ENCODE data around the gene RPLP1.

DNA sequence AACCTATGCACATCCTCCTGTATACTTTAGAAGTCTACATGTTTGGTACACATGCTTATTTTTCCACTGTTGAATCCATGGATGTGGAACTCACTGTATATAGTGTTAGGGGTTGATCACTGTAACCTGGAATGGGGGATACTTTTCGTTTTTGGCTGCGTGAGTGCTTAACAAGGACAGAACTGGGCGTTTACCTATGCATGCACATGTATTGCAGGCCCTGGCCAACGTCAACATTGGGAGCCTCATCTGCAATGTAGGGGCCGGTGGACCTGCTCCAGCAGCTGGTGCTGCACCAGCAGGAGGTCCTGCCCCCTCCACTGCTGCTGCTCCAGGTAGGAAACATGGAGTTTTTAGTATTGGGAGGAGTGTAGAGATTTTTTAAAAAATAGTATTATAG lies 2.3 kb downstream of the RPLP1 start:
- TF ChIP-seq, protein P1, sequence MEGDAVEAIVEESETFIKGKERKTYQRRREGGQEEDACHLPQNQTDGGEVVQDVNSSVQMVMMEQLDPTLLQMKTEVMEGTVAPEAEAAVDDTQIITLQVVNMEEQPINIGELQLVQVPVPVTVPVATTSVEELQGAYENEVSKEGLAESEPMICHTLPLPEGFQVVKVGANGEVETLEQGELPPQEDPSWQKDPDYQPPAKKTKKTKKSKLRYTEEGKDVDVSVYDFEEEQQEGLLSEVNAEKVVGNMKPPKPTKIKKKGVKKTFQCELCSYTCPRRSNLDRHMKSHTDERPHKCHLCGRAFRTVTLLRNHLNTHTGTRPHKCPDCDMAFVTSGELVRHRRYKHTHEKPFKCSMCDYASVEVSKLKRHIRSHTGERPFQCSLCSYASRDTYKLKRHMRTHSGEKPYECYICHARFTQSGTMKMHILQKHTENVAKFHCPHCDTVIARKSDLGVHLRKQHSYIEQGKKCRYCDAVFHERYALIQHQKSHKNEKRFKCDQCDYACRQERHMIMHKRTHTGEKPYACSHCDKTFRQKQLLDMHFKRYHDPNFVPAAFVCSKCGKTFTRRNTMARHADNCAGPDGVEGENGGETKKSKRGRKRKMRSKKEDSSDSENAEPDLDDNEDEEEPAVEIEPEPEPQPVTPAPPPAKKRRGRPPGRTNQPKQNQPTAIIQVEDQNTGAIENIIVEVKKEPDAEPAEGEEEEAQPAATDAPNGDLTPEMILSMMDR (IDR thresholded peaks at IDR 0.05) = no peak
- TF ChIP-seq POLR2A (IDR thresholded peaks at IDR 0.05) = no peak

All from body of pancreas (tissue), 4 donors.